HL-60/S4 treated with phorbol 12-myristate 13-acetate at 8.2 ng/mL for 4 days and 3 days (cell line): ENCODE measurements around the gene AP4E1.
"Not testable (repeated sequence)": the region's sequence is repeated elsewhere in the genome, so short reads cannot be mapped to it uniquely, and the experiment has no call there.

Experiments
- in situ Hi-C: fragments of 300-500 bp; cut with MboI; formaldehyde crosslinking; loops from 2 replicates; pipeline ENCODE4 v1.15.0; 2022; ENCODE audit warnings: low sequenced_read_pairs

Gene AP4E1

DNA sequence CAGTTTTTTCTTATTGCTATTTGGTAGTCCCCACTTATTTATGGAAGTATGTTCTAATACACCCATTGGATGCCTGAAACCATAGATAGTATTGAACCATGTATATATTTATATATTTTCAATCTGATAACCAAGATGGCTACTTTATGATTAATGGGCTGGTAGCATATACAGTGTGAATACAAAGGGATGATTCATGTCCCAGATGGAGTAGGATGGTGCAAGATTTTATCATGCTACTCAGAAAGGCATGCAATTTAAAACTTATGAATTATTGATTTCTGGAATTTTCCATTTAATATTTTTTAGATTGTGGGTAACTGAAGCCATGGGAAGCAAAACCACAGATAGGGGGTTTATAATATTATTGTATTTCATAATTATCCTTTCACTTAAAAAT, 35.2 kb downstream of the AP4E1 start:
- in situ Hi-C loops = no loop called here

DNA sequence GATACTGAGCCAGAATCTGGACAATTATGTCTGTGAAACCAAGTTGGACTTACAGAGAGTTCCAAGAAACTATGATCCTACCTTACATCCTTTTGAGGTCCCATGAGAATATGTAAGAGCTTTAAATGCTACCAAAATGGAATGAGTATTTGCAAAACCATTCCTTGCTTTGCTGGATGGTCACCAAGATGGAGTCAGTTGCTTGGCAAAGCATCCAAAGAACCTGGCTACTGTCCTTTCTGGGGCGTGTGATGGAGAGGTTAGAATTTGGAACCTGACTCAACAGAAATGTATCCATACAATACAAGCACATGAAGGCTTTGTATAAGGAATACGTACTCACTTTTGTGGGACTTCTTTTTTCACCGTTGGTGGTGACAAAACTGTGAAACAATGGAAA, 36.2 kb downstream of the AP4E1 start:
- in situ Hi-C loops = no loop called here

DNA sequence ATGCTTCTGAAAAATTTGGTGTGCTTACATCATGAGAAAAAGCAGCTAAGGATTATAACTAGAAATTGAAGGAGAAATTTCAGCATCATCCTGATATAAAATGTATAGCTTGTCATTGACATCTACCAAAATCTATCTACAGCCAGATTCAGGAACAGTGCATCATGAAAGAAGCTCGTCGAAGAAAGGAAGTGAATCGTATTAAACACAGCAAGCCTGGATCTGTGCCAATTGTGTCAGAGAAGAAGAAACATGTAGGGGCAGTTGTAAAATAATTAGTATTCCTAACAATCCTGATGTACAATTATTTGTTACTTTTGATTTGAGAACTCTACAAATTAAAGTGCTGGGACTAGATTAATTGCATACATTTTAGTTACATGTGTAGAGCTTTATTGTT, 37.2 kb downstream of the AP4E1 start:
- in situ Hi-C loops = no loop called here

- in situ Hi-C loops = not testable (repeated sequence)
These were observed 42.3 kb downstream of the AP4E1 start for GRCh38 chr15:50950745-50951144.

DNA sequence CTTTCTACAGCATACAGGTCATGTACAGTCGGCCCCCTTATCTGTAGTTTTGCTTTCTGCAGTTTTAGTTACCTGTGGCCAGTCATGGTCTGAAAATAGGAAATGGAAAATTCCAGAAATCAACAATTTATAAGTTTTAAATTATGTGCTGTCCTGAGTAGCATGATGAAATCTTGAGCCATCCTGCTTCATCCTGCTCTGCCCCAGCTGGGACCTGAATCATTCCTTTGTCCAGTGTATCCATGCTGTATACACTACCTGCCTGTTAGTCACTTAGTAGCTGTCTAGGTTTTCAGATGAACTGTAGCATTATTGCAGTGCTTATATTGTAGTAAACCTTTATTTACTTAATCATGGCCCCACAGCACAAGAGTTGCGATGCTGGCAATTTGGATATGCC, 44.8 kb downstream of the AP4E1 start:
- in situ Hi-C loops = no loop called here

DNA sequence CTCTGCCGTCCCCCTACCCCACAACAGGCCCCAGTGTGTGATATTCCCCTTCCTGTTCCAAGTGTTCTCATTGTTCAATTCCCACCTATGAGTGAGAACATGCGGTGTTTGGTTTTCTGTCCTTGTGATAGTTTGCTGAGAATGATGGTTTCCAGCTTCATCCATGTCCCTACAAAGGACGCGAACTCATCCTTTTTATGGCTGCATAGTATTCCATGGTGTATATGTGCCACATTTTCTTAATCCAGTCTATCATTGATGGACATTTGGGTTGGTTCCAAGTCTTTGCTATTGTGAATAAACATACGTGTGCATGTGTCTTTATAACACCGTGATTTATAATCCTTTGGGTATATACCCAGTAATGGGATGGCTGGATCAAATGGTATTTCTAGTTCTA, 46.4 kb downstream of the AP4E1 start:
- in situ Hi-C loops = not testable (repeated sequence)

- in situ Hi-C loops = no loop called here
These were observed 51.2 kb downstream of the AP4E1 start for GRCh38 chr15:50959717-50960116.

GRCh38 chr15:50964075-50964474, 55.6 kb downstream of the AP4E1 start:
- in situ Hi-C loops = no loop called here

DNA sequence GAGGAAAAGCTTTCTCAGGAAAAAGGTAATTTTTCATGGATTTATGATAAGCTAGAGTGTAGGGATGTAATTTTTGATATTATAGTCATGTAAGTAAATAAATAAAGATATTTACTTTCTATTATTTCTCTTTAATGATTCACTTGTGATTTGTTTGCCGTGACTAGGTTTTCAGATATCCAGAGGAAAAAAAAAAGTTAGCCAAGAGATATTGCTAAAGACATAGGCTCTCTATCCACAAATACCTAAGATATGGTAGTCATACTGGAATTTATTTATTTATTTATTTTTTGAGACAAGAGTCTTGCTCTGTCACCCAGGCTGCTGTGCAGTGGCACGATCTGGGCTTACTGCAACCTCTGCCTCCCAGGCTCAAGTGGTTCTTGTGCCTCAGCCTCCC, 59.9 kb downstream of the AP4E1 start:
- in situ Hi-C loops = no loop called here

GRCh38 chr15:50970524-50970923, 62.0 kb downstream of the AP4E1 start:
- in situ Hi-C loops = no loop called here

GRCh38 chr15:50971115-50971514, 62.6 kb downstream of the AP4E1 start:
- in situ Hi-C loops = no loop called here

DNA sequence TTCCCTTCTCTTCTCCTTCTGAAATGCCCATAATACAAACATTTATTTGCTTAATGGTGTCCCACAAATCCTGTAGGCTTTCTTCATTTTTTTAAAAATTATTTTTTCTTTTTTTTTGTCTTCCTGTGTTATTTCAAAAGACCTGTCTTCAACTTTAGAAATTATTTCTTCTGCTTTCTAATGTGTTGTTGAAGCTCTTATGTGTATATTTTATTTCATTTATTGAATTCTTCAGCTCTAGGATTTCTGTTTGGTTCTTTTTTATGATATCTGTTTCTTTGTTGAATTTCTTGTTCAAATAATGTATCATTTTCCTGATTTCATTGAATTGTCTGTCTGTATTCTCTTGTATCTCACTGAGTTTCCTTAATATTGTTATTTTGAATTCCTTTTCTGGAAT, 63.1 kb downstream of the AP4E1 start:
- in situ Hi-C loops = no loop called here

GRCh38 chr15:50973605-50974004, 65.1 kb downstream of the AP4E1 start:
- in situ Hi-C loops = no loop called here

- in situ Hi-C loops = no loop called here
These were observed 68.7 kb downstream of the AP4E1 start for GRCh38 chr15:50977162-50977561.

DNA sequence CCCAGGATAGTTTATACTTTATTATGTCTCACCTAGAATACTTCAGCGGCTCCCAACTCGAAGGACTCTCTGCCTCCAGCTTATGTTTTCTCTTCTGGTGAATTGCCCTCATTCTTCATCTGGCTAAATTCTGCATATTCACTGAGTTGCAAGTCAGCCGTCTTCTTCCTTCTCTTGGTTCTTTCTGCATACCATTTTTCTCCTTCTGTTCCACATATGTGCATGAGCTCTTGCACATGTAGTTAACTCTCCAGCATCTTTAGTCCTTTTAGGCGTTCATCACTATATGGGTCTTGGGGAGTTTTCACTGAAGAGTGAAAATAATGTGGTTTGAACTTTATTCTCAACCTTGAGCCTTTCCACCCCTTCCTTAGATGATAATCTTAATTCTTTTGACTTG, 70.1 kb downstream of the AP4E1 start:
- in situ Hi-C loops = no loop called here

GRCh38 chr15:50979041-50979440, 70.6 kb downstream of the AP4E1 start:
- in situ Hi-C loops = no loop called here

DNA sequence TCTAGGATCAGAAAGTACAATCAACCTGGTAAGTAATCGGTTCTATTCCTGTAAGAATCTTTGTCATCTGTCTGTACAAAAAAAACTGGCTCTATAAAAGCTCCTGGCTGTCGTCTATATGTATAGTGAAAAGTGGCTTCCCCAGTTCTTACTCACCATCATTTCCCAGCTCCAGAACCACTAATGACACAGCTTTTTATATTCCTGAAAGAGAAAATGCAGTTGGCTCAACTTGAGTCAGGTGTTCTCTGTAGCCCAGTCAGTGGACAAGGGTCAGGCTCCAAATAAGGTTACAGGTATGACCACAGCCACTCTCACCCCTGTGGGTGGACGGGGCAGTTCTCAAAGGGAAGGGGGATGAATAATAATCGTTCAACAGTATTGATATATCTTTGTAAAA, 85.1 kb downstream of the AP4E1 start:
- in situ Hi-C loops = no loop called here

DNA sequence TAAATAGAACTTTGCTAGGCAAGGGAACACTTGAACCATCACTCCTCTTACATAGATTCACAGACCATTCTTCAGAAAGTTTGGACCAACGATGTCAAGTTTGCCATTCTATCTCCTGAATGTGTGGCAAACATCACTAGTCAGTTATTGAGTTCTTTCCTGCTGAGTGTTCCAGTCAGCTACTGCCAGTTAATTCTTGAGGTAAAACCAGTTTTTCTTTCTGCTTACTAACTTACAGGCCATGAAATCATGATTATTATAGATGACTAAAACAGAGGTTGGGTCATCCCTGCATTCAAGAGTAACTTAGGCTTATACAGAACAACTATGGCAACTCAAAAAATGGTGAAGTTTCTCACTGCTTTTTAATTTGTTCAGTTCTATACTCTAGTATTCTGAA, 88.2 kb downstream of the AP4E1 start:
- in situ Hi-C loops = no loop called here

DNA sequence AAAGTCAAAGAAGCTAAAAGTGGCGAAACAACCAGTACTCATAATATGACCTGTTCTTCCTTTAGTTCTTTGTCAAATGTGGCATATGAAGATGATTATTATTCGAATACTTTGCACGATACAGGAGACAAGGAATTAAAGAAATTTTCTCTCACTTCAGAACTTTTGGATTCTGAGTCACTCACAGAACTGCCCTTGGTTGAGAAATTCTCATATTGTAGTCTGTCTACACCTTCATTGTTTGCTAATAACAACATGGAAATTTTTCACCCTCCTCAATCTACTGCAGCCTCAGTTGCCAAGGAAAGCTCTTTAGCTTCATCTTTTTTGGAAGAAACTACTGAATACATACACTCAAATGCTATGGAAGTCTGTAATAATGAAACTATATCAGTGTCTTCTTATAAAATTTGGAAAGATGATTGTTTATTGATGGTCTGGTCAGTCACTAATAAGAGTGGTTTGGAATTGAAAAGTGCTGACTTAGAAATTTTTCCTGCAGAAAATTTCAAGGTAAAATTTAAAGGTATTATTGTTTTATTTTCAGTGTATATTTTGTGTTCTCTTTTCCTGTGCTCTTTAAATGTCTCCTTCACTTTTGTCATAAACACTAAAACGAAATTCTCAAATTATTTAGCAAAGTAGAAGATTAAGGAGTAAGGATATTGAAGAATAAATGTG, 89.0 kb downstream of the AP4E1 start:
- in situ Hi-C loops = no loop called here

DNA sequence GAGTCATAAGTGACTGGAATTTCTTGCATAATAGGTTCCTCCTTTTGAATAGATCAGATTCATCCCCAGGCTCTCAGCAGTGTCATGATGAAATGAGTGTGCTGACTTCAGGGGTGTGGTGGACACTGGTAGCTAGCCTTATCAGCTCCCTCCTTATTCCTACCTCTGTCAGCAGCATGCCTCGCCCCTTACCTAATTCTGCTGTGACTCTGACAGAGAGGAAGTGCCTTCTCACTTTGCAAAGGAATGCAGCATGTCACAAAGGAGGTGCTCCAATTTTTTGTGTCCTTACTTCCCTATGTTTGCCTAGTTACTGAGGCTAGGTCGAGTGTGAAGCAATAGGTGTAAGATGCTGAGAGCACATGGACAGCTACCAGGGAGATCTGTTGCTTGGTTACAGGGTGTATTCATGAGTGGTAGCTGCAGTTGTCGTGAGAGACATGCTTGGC, 95.6 kb downstream of the AP4E1 start:
- in situ Hi-C loops = no loop called here

DNA sequence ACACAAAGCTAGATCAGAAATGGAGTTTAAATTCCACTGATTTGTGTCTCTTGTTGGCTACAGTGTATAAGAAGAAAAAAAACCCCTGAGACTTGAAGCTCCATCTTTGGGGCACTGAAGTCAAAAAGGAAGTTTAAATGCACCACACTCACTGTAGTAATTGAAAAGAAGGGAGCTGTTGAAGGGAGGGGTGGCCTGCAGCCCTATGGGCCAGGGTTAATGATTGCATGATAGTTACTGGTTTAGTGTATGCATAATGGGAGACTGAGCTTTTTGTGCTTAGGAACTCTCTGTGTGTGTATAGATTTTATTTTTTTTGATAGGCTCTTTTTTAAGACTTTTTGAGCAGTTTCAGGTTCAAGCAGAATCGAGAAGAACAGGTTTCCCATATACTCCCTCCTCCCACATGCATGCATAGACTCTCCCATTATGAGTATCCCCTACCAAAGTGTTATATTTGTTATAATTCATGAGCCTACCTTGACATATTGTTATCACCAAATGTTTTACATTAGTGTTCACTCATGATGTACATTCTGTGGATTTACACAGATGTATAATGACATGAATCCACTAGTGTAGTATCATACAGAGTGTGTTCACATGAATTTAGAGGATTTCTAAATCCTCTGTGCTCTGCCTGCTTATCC, 98.0 kb downstream of the AP4E1 start:
- in situ Hi-C loops = no loop called here

DNA sequence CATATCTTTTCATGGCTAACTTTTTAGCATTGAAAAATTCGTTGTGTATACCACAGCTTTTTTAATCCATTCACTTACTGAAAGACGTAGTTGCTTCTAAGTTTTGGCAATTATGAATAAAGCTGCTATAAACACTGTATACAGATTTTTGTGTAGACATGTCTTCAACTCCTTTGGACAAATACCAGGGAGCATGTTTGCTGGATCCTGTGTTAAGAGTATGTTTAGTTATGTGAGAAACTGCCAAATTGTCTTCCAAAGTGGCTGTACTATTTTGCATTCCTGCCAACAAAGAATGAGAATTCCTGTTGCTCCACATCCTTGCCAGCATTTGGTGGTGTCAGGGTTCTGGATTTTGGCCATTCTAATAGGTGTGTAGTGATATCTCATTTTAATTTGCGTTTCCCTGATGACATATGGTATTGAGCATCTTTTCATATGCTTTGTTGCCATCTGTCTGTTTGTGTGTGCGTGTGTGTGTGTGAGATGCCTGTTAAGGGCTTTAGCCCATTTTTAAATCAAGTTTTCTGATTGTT, 98.7 kb downstream of the AP4E1 start:
- in situ Hi-C loops = no loop called here

DNA sequence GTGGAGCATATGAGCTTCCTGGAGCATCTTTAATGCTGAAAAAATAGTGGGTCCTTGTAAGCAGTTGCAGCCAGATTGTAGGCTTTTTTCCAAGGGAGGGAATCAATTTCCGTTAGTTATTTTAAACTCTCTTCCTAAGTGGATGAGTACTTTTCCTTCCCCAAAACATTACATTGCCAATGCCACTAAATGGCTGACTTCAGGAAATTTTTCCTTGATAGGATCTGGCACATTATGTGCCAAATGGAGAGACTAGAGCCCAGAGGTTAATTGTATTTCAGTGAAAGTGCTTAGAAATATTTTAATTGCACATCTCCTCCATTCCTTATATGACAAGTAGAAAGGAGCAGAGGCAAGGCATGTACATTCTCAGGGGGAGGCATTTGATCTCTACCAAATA, 102.7 kb downstream of the AP4E1 start:
- in situ Hi-C loops = no loop called here
